WTC11 (cell line): ENCODE data around the gene NTN5. TPM values are rescaled to one million over a fixed set of nuclear protein-coding genes. Genes with fewer than 3 reads are reported as not detected.

ENCODE experiments used
- ATAC-seq: fragments of 200-7000 bp; cut with Tn5 transposase; 2 replicates; pipeline ENCODE4 v1.10.0; 2021; ENCODE audit warnings: mild to moderate bottlenecking, moderate library complexity
- CTCF ChIA-PET: fragments of 300-600 bp; sonication (Branson Sonifier 250); formaldehyde crosslinking; loops from one replicate; lab custom pipeline; 2021; ENCODE audit warnings: antibody characterized with exemption; lab: Charles Lee
- POLR2A ChIA-PET: fragments of 350-600 bp; sonication (Branson Sonifier 250); formaldehyde crosslinking; loops from one replicate; lab custom pipeline; 2021; ENCODE audit warnings: antibody characterized with exemption; lab: Charles Lee
- DNase-seq: peaks from one replicate; pipeline ENCODE4 v3.0.0; 2021; ENCODE audit warnings: low spot score
- H3K27ac Mint-ChIP-seq: 2 replicates; pipeline ENCODE4 v1.8.0; 2021; ENCODE audit warnings: mixed read lengths
- H3K27me3 Mint-ChIP-seq: 2 replicates; pipeline ENCODE4 v1.8.0; 2021; ENCODE audit warnings: low read depth, mild to moderate bottlenecking, moderate library complexity, mixed read lengths
- H3K36me3 Mint-ChIP-seq: 2 replicates; pipeline ENCODE4 v1.8.0; 2021; ENCODE audit warnings: mixed read lengths
- H3K4me1 Mint-ChIP-seq: 2 replicates; pipeline ENCODE4 v1.8.0; 2022; ENCODE audit warnings: mixed read lengths
- H3K4me3 Mint-ChIP-seq: 2 replicates; pipeline ENCODE4 v1.8.0; 2021; ENCODE audit warnings: mild to moderate bottlenecking, moderate library complexity, mixed read lengths
- H3K9me3 Mint-ChIP-seq: 2 replicates; pipeline ENCODE4 v1.8.0; 2021; ENCODE audit warnings: mixed read lengths
- ESRRA ChIP-seq: sonication (generic); formaldehyde crosslinking; IDR thresholded peaks from 2 replicates; pipeline ENCODE4 v1.8.1; 2022; ENCODE audit warnings: mild to moderate bottlenecking, missing genetic modification reagents, borderline replicate concordance
- ETV6 ChIP-seq: sonication (generic); formaldehyde crosslinking; IDR thresholded peaks from 2 replicates; pipeline ENCODE4 v1.8.1; 2022; ENCODE audit warnings: mild to moderate bottlenecking, missing genetic modification reagents
- FOXJ3 ChIP-seq: sonication (generic); formaldehyde crosslinking; IDR thresholded peaks from 2 replicates; pipeline ENCODE4 v1.9.0; 2021; ENCODE audit warnings: missing genetic modification reagents, mild to moderate bottlenecking, borderline replicate concordance
- MAX ChIP-seq: sonication (generic); formaldehyde crosslinking; IDR thresholded peaks from 2 replicates; pipeline ENCODE4 v1.8.0; 2022; ENCODE audit warnings: mild to moderate bottlenecking, missing genetic modification reagents
- NFYB ChIP-seq: sonication (generic); formaldehyde crosslinking; conservative IDR thresholded peaks from 2 replicates; pipeline ENCODE4 v1.8.0; 2022; ENCODE audit warnings: low read depth, missing genetic modification reagents
- NR3C1 ChIP-seq: sonication (generic); formaldehyde crosslinking; conservative IDR thresholded peaks from 2 replicates; pipeline ENCODE4 v1.8.1; 2023; ENCODE audit warnings: low read depth, mild to moderate bottlenecking, missing genetic modification reagents
- SMAD3 ChIP-seq: sonication (generic); formaldehyde crosslinking; IDR thresholded peaks from 2 replicates; pipeline ENCODE4 v1.8.0; 2022; ENCODE audit warnings: missing genetic modification reagents, mild to moderate bottlenecking, borderline replicate concordance
- TP53 ChIP-seq: sonication (generic); formaldehyde crosslinking; IDR thresholded peaks from 2 replicates; pipeline ENCODE4 v1.8.1; 2023; ENCODE audit warnings: mild to moderate bottlenecking, missing genetic modification reagents
- ZBTB43 ChIP-seq: sonication (generic); formaldehyde crosslinking; IDR thresholded peaks from 2 replicates; pipeline ENCODE4 v1.8.1; 2023; ENCODE audit warnings: mild to moderate bottlenecking, missing genetic modification reagents
- ZNF138 ChIP-seq: sonication (generic); formaldehyde crosslinking; conservative IDR thresholded peaks from 2 replicates; pipeline ENCODE4 v1.8.1; 2022; ENCODE audit warnings: mild to moderate bottlenecking, moderate library complexity, missing genetic modification reagents
- ZNF281 ChIP-seq: sonication (generic); formaldehyde crosslinking; IDR thresholded peaks from 2 replicates; pipeline ENCODE4 v1.8.0; 2023; ENCODE audit warnings: mild to moderate bottlenecking, missing genetic modification reagents
- ZNF317 ChIP-seq: sonication (generic); formaldehyde crosslinking; IDR thresholded peaks from 2 replicates; pipeline ENCODE4 v1.8.1; 2023; ENCODE audit warnings: low read depth, mild to moderate bottlenecking, moderate library complexity, missing genetic modification reagents, borderline replicate concordance
- ZNF396 ChIP-seq: fragments of 250-450 bp; sonication (Bioruptor Pico); IDR thresholded peaks from 2 replicates; pipeline ENCODE4 v1.8.0; 2021; ENCODE audit warnings: mild to moderate bottlenecking, moderate library complexity, borderline replicate concordance
- ZNF532 ChIP-seq: fragments of 250-450 bp; sonication (Bioruptor Pico); IDR thresholded peaks from 2 replicates; pipeline ENCODE4 v1.9.0; 2021; ENCODE audit warnings: mild to moderate bottlenecking, borderline replicate concordance
- total RNA-seq: library from RNA; stranded (reverse); gene quantifications from 3 replicates; pipeline ENCODE4 v1.2.3, GENCODE V29; 2021
- TF ChIP-seq, protein P1 (sequence below): sonication (generic); formaldehyde crosslinking; IDR thresholded peaks from 2 replicates; pipeline ENCODE4 v1.8.1; 2023; ENCODE audit warnings: mild to moderate bottlenecking, missing genetic modification reagents
- TF ChIP-seq, protein P2 (sequence below): sonication (generic); formaldehyde crosslinking; IDR thresholded peaks from 2 replicates; pipeline ENCODE4 v1.8.0; 2022; ENCODE audit warnings: mild to moderate bottlenecking, missing genetic modification reagents
- TF ChIP-seq, protein P3 (sequence below): sonication (generic); formaldehyde crosslinking; IDR thresholded peaks from 2 replicates; pipeline ENCODE4 v1.8.1; 2022; ENCODE audit warnings: low read depth, mild to moderate bottlenecking, moderate library complexity, missing genetic modification reagents, borderline replicate concordance

NTN5 gene
- total RNA-seq, 1 experiment from 2014 or later: 0.28 TPM

DNA sequence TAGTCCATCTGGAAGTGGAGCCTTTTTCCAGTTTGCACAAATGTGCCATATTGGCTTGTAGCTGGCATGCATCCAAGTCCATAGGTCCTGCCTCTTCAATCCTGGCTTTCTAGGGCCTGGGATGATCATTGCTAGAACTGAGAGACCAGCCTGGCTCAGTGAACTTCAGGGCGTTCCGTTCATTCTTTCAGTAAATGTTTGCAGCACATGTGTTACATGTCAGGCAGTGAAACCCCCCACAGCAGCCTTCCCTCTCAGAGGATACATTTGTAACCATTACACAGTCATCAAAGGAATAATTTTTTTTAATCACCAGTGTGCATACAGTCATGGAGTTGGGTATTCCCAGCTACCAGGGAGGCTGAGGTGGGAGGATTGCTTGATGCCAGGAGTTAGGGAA, 32.6 kb upstream of the NTN5 start:
- H3K9me3 Mint-ChIP-seq: no peaks in the 10 kb centered on the region; the same call in 1 of the 2 replicates
- H3K36me3 Mint-ChIP-seq: peaks cover 29% of the 10 kb centered on the region
- ATAC-seq (no peak), DNase-seq (no peak)
- H3K4me3 Mint-ChIP-seq: no peak overlapping the region
- no peaks in the 10 kb centered on the region for H3K27me3 Mint-ChIP-seq
- no peak overlapping the region for H3K27ac Mint-ChIP-seq
- ChIA-PET POLR2A (interaction anchor here (0.7 kb wide), 1 partner anchor 419 kb away, joined by 4 read pairs; no protein-coding TSS in a partner anchor), CTCF (interaction anchor here (1.0 kb wide), 1 partner anchor 9 kb away, joined by 4 read pairs; the partner anchor contains the start of gene FUT2)
- TF ChIP-seq NFYB (CRISPR knock-in tag) (no peak), ZNF532 (CRISPR knock-in tag) (no peak), MAX (no peak), ZNF138 (CRISPR knock-in tag) (no peak), FOXJ3 (CRISPR knock-in tag) (no peak), SMAD3 (CRISPR knock-in tag) (no peak), TP53 (CRISPR knock-in tag) (no peak)
- TF ChIP-seq, protein P1, sequence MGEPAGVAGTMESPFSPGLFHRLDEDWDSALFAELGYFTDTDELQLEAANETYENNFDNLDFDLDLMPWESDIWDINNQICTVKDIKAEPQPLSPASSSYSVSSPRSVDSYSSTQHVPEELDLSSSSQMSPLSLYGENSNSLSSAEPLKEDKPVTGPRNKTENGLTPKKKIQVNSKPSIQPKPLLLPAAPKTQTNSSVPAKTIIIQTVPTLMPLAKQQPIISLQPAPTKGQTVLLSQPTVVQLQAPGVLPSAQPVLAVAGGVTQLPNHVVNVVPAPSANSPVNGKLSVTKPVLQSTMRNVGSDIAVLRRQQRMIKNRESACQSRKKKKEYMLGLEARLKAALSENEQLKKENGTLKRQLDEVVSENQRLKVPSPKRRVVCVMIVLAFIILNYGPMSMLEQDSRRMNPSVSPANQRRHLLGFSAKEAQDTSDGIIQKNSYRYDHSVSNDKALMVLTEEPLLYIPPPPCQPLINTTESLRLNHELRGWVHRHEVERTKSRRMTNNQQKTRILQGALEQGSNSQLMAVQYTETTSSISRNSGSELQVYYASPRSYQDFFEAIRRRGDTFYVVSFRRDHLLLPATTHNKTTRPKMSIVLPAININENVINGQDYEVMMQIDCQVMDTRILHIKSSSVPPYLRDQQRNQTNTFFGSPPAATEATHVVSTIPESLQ: no peak
- peaks cover 9% of the 10 kb centered on the region for H3K4me1 Mint-ChIP-seq

DNA sequence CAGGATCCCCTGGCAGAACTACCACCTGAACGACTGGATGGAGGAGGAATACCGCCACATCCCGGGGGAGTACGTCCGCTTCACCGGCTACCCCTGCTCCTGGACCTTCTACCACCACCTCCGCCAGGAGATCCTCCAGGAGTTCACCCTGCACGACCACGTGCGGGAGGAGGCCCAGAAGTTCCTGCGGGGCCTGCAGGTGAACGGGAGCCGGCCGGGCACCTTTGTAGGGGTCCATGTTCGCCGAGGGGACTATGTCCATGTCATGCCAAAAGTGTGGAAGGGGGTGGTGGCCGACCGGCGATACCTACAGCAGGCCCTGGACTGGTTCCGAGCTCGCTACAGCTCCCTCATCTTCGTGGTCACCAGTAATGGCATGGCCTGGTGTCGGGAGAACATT, 30.5 kb upstream of the NTN5 start:
- H3K9me3 Mint-ChIP-seq: no peaks in the 10 kb centered on the region; the same call in 1 of the 2 replicates
- CTCF ChIA-PET: interaction anchor here (0.5 kb wide), 1 partner anchor 213 kb away, joined by 3 read pairs; no protein-coding TSS in a partner anchor
- no peak for DNase-seq
- H3K4me3 Mint-ChIP-seq: no peak overlapping the region
- peaks cover 4% of the 10 kb centered on the region for H3K4me1 Mint-ChIP-seq
- ATAC-seq: no peak
- POLR2A ChIA-PET: no interaction called here
- H3K27ac Mint-ChIP-seq: no peak overlapping the region
- peaks cover 32% of the 10 kb centered on the region for H3K36me3 Mint-ChIP-seq
- TF ChIP-seq ZNF281 (CRISPR knock-in tag): no peak
- no peaks in the 10 kb centered on the region for H3K27me3 Mint-ChIP-seq

GRCh38 chr19:48702701-48703100, 29.9 kb upstream of the NTN5 start:
- DNase-seq (no peak), ATAC-seq (no peak)
- H3K9me3 Mint-ChIP-seq: no peaks in the 10 kb centered on the region; the same call in 1 of the 2 replicates
- H3K27me3 Mint-ChIP-seq: no peaks in the 10 kb centered on the region
- no peak overlapping the region for H3K4me3 Mint-ChIP-seq
- ChIA-PET CTCF (interaction anchor here (0.5 kb wide), 1 partner anchor 213 kb away, joined by 3 read pairs; no protein-coding TSS in a partner anchor), POLR2A (no interaction called here)
- H3K4me1 Mint-ChIP-seq: peaks cover 6% of the 10 kb centered on the region
- H3K36me3 Mint-ChIP-seq: peaks cover 32% of the 10 kb centered on the region
- H3K27ac Mint-ChIP-seq: no peak overlapping the region
- no peak for TF ChIP-seq ZNF138 (CRISPR knock-in tag)
- TF ChIP-seq ZNF317 (CRISPR knock-in tag): no peak
- no peak for TF ChIP-seq FOXJ3 (CRISPR knock-in tag)
- TF ChIP-seq, protein P2, sequence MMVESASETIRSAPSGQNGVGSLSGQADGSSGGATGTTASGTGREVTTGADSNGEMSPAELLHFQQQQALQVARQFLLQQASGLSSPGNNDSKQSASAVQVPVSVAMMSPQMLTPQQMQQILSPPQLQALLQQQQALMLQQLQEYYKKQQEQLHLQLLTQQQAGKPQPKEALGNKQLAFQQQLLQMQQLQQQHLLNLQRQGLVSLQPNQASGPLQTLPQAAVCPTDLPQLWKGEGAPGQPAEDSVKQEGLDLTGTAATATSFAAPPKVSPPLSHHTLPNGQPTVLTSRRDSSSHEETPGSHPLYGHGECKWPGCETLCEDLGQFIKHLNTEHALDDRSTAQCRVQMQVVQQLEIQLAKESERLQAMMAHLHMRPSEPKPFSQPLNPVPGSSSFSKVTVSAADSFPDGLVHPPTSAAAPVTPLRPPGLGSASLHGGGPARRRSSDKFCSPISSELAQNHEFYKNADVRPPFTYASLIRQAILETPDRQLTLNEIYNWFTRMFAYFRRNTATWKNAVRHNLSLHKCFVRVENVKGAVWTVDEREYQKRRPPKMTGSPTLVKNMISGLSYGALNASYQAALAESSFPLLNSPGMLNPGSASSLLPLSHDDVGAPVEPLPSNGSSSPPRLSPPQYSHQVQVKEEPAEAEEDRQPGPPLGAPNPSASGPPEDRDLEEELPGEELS (CRISPR knock-in tag): no peak
- no peak for TF ChIP-seq ZBTB43 (CRISPR knock-in tag)
- no peak for TF ChIP-seq ETV6 (CRISPR knock-in tag)
- TF ChIP-seq ESRRA (CRISPR knock-in tag): no peak
- TF ChIP-seq, protein P3, sequence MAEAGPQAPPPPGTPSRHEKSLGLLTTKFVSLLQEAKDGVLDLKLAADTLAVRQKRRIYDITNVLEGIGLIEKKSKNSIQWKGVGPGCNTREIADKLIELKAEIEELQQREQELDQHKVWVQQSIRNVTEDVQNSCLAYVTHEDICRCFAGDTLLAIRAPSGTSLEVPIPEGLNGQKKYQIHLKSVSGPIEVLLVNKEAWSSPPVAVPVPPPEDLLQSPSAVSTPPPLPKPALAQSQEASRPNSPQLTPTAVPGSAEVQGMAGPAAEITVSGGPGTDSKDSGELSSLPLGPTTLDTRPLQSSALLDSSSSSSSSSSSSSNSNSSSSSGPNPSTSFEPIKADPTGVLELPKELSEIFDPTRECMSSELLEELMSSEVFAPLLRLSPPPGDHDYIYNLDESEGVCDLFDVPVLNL (CRISPR knock-in tag): no peak
- TF ChIP-seq NR3C1 (CRISPR knock-in tag): no peak
- TF ChIP-seq ZNF396 (CRISPR knock-in tag): no peak
